T-helper 2 cell treated with Interferon-gamma antibody and Interleukin-4, amounts not matched to agents 100 ng/mL and 5 ng/mL, for 36 hours (primary cell): ENCODE data around the gene OXA1L. TPM values are rescaled to one million over a fixed set of nuclear protein-coding genes. Genes with fewer than 3 reads are reported as not detected.
"Not testable (repeated sequence)": the region's sequence is repeated elsewhere in the genome, so short reads cannot be mapped to it uniquely, and the experiment has no call there.

Source experiments
- intact Hi-C: fragments of 100-400 bp; cut with micrococcal nuclease; formaldehyde crosslinking; loops from one replicate; pipeline ENCODE4 v1.15.1; 2023
- total RNA-seq: library from RNA; stranded (reverse); gene quantifications from 2 replicates; pipeline ENCODE4 v1.2.3, GENCODE V29; 2022

Gene OXA1L
- total RNA-seq, 1 donor from 2014 or later, result 115 TPM

DNA sequence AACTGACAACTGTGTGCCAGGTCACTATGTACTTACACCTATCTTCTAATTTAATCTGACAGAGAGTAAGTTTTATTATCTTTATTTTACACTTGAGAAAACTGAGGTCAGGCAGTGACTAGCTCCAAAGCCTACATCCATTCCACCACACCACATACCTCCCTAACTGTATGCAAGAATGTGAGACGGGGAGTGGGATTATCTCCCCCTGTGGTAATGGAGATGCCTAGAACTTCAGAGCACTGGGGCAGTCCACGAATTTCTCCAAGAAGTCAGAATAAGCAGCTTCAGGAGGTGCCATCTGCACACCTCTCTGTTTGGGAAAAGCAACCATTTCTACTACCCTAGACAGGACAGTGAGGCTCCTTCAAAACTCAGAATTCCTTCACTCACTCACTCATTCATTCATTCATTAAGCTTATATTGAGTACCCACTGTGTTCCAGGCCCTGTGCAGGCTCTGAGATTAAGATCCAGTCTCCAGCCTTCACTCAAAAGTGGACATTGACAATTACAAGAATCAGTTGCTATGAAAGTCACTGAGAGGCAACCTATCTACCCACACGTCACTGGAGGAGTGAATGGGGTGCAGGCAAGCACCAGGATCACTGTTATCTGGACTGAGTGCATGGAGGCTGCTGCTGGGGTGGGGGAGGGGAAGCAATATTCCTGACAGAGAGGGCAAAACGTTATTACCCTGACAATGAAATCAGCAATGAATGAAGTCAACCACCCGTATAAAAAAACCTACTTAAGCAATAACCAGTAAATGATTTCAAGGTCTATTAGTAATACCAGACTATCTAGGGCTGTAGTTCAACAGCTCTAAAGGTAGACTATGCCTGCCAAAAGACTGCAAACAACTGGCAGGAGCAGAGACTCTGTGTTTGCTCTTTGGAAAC is 30.8 kb downstream of the OXA1L start:
- intact Hi-C loops, result no loop called here

DNA sequence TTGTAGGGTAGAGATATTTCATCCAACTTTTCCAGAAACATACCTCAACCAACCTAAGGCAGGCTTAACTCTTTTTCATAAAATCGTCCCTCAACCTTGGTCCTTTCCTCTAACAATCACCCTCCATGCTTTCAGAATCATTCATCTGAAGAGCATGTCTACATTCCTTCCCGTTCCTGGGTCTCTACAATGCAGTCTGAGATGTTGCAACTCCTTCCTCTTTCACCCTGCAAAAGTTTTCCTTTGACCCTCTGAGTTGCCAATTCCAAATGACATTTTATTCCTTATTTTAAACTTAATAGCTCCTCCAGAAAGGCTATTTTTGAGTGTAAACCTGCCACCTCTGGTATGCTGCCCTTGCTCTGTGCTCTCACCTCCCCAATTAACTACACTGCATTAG is 32.0 kb downstream of the OXA1L start:
- intact Hi-C loops, result no loop called here

DNA sequence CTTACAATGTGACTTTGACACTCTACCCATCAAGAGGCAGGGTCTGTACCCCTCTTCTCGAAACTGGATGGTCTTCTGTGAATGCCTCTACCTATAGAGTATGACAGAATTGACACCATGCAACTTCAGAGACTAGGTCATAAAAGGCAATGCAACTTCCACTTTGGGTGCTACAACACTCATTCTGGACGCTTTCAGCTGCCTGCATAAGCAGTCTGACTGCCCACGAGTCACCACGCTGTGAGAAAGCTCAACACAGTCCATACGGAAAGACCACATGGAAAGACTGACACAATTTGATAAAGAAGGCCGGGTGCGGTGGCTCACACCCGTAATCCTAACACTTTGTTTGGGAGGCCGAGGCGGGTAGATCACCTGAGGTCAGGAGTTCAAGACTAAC is 33.9 kb downstream of the OXA1L start:
- intact Hi-C loops, result no loop called here

DNA sequence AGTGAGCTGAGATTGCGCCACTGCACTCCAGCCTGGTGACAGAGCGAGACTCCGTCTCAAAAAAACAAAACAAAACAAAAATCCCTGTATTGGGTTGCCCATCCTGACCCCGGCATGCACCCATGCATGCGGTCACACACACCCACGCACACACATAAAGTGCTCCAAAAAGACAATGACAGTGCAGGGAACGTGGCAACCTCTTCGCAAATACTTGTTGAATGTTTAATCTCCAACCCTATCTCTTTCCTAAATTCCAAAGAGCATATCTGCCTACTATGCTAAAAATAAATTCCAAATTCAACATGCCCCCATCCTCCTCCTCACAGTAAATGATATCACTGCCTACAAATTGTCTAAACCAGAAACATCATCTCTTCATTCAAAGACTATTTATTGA is 35.2 kb downstream of the OXA1L start:
- intact Hi-C loops, result no loop called here

DNA sequence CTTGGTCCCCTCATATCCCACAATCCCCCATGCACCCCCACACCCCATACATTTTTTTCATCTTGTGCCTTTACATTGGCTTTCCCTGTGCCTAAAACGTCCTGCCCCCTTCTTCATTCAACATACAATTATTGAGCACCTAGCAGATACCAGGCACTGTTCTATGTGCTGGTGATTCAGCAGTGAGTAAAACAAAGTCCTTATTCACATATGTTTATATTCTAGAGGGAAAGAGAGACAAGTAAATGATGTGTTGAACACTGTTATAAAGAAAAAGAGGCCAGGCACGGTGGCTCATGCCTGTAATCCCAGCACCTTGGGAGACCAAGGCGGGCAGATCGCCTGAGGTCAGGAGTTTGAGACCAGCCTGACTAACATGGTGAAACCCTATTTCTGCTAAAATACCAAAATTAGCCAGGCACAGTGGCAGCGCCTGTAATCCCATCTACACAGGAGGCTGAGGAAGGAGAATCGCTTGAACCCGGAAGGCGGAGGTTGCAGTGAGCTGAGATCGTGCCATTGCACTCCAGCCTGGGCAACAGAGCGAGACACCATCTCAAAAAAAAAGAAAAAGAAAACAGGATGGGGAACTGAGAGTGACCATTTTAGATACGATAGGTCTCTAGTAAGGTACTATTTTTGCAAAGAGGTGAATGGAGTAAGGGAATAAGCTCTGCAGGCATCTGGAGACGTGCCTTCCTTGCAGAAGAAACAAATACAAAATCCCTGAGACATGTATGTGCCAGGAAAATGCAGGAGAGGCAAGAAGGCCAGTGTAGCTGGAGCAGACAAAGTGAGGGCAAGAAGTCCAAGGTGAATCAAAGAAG is 36.6 kb downstream of the OXA1L start:
- intact Hi-C loops, result no loop called here

DNA sequence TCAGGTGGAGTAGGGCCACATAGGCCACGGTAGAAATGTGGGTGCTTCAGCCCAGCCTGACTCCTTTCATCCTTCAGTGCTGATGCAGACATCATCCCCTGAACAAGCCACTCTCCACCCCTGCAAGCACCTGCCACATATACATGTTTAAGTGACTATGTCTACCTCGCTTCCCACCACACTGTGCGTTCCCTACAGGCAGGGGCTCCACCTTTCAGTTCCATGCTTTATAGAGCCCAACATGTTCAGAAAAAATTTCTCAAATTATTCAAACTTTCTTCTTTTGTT is 37.1 kb downstream of the OXA1L start:
- intact Hi-C loops, result no loop called here

DNA sequence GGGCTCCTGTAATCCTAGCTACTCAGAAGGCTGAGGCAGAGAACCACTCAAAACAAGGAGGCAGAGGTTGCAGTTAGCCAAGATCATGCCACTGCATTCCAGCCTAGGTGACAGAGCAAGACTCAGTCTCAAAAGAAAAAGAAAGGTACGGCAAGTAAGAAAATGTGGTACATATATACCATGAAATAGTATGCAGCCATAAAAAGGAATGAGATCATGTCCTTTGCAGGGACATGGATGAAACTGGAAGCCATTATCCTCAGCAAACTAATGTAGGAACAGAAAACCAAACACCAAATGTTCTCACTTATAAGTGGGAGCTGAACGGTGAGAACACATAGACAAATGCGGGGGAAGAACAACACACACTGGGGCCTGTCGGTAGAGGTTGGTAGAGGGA is 38.7 kb downstream of the OXA1L start:
- intact Hi-C loops, result not testable (repeated sequence)

DNA sequence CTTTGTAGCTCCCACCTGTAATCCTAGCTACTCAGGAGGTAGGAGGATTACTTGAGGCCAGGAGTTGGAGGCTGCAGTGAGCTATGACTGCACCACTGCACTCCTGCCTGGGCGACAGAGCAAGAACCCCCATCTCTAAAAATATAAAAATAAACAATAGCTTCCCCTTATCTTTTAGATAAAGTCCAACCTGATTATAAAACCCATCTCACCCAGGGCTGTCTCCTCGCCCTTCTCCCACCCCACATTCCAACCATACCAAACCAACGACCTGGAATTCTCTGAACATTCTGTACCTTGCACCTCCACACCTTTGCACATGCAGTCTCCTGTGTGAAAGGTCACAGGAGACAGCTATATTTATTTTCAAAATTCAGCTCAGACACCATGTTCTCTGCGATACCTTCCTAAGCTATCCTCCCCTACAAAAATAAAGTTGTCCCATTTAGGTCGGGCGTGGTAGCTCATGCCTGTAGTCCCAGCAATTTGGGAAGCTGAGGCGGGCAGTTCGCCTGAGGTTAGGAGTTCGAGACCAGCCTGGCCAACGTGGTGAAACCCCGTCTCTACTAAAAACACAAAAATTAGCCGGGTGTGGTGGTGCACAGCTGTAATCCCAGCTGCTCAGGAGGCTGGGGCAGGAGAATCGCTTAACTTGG is 41.1 kb downstream of the OXA1L start:
- intact Hi-C loops, result no loop called here

DNA sequence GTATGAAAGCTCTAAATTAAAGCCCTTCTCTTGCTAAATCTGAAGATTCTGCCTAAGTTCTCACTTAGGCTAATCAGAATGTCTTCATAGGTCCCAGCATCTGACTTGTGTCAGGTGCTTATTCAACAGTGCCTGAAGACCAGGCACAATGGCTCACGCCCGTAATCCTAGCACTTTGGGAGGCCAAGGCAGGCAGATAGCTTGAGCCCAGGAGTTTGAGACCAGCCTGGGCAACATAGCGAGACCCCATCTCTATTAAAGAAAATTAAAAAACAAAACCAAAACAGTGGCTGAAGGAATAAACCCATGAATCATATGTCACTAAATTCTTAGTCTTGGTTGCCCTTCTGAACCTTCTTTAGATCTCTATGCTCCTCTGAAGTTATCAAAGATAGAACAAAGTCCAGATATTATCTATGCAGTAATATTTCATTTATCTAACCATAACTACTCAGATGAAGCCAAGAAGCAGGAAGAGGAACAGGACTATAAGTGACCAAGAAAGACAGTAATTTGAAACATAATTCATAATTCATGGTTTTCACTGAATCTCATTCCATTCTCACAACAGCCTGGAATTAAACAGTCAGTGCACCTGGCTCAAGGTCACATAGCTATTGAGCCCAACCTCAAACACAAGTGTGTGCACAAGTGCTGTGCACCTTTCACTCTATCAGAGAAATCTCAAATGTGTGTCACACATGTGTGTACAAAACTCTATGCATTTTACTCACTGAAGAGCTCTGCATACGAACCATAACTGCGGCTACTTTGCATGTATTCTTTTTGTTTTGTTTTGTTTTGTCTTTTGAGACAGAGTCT is 42.1 kb downstream of the OXA1L start:
- intact Hi-C loops, result no loop called here

DNA sequence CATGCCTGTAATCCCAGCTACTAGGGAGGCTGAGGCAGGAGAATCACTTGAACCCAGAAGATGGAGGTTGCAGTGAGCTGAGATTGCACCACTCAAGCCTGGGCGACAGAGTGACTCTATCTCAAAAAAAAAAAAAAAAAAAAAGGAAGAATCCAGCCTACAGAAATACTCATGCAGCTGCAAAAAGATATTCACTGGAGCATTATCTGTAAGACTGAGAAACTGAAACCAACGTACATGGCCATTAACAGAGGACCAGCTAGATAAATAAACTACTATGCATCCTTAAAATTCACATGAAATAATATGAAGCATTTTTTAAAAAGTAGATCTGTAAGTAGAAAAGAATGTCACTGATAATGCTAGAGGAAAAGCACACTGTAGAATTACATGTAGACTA is 45.2 kb downstream of the OXA1L start:
- intact Hi-C loops, result no loop called here

DNA sequence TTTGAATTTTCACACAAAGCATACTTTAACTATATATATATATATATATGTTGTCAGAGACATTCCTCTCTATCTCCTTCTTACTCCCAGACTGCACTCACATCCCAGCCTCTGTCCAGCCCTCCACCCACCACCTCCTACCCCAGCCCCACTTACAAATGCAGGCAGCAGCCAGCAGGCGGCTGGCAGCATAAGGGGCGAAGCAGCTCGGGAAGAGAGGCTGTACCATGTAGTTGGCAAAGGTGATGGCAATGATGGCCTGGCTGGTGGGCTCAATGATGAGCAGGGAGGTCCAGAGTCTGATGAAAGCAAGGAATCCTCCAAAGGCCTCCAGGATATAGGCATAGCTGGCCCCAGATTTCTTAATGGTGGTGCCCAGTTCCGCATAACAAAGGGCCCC is 46.3 kb downstream of the OXA1L start:
- intact Hi-C loops, result no loop called here

DNA sequence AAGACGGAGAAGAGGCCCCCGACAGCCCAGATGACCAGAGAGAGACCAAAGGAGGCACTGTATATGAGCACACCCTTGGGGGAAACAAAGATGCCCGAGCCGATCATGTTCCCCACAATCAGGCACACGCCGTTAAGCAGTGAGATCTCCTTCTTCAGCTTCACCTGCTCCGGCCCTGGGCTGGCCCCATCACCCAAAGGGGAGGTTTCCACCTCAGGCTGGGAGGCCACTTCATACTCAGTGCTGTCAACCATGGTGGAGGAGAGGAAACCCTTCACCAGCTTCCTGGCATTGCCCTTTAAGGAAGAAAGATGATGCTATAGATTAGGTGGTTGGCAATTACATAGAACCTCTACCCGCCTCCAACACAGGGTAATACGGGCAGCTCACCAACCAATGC is 46.7 kb downstream of the OXA1L start:
- intact Hi-C loops, result no loop called here

DNA sequence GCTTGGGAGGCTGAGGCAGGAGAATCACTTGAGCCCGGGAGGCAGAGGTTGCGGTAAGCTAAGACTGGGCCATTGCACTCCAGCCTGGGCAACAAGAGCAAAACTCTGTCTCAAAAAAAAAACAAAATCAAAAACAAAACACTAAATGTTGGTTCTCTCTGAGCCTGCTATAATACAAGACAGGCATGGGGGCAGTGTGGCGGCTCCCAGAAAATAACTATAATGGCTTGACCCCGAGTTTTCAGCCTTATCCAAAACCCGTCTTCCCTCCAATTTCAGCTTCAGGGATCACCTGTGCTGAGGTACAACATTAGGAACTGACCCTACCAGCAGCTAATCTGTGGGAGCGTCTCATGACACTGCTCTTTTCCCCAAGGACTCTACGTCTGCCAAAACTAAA is 47.9 kb downstream of the OXA1L start:
- intact Hi-C loops, result no loop called here

DNA sequence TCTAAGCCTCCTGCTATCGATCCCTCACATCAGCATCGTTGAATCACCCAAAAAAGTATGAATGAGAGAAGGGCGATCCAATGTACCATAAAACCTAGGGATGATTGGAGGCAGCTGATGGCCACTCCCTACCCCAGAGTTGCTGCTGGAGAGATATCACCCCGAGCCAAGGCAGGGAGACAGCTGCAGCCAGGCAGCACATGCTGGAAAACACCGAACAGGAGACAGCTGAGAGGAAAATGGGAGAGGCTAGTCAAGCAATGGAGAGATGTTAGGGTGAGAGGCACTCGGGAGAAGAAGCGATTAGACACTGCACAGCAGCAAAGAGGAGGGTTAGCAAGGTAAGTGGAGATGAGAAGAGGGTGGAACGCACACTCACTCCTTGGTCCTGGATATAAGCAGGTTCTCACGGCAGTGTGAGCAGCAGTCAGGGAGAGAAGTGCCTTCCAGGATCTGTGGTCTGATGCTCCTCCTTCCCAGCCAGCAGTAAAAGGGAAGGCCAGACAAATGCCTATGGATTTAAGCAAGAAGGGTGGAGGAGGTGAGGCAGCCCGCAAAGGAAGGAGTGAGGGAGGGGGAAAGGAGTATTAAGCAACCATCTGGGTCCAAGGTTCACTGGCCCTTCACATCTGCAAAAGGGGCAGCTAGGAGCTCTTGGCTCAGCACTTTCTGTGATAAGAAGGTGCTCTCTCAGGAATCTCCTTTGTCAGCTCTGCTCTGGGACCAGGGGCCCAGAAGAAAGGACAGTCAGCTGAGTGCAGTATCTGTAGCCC is 48.6 kb downstream of the OXA1L start, which contains the start of gene SLC7A7:
Gene SLC7A7 (minus strand): TSS at position 495 of the 773 bp plus-strand sequence. CDS start 2,037 bp downstream, outside the sequence.
- intact Hi-C loops, result no loop called here

DNA sequence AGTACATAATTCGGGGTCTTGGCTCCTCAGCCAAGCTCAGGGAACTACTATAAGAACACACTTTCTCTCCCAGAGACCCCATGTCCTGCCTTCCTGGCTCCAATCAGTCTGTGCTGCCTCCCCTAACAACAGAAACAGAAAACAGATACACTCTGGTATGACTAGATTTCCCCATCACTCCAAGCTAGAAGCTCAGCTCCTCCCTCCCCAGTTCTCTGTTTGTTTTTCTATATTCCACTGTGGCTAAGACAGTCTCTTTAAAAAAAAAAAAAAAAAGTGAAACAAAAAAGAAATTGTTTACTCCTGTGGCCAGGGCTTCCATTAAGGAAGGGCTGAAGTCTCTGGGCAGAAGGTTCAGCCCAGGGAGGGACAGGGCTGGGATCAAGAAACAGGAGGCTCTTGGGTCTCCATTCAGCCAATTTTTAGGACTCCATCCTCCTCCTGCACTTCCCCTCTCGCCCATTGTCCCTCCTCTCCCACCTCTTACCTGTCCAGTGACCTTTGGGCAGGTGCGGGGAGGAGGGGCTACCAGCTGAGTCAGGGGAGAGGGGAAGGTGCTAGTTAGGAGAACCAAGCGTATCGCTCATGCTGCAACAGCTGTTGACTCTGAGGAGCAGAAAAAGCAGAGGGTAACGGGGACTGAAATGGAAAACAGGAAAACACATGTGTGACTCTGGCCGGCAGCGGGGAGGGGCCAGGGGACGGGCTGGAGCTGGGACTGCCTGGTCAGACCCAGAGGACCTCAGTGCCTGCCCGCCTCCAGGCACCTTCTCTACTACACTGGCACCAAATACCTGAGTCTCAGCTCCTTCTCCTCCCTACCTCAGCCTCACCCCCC is 52.9 kb downstream of the OXA1L start:
- intact Hi-C loops, result no loop called here

DNA sequence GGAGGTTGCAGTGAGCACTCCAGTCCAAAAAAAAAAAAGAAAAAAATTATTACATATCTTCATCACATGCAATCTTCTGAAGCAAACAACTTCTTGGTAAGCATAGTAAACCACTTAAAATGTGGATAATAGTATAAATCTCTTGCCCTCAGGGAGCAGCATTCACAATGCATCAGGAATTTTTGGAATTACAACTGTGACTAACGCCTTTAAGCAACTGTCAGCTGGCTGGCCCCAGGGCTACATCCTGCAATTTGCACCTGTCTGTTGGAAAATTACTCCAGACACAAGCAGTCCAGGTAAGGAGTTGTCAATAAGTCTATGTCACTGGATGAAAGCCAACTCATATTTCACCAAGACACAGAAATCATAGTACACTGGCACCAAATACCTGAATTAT is 54.2 kb downstream of the OXA1L start:
- intact Hi-C loops, result no loop called here

DNA sequence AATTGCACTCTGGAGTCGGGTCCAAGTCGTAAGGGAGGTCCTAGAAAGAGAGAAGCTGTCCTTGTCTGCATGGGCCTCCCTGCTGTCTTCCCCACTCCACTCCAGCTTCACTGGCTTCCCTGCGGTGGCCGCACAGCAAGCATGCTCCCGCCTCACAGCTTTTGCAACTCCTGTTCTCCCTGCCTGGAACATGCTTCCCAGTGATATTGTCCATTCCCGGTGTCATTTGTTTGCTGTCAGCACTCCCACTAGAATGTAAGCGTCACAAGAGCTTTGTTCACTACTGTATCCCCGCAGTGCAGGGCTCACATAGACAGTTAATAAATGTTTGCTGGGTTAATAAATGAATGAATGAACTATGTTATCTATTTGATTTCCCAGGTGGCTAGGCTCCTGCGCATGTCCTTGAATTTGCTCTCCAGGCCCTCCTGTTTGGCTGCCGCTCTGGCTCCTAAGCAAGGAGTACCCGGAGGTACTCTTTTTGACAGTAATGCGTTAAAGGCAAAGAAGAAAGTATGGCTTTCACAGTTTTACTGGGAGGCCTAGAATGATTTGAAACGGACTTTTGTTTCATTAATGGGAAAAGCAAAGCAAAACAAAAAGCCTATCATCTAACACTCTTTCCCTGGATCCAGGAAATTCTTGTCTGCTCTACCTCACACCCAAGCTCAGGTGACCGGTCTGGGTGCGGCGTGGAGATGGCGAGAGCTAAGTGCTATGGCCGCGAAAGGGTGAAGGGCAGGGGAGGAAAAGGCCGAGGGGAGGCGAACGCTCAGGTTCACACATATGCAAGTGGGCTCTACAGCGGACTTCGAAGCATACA is 54.9 kb downstream of the OXA1L start:
- intact Hi-C loops, result loop anchor here (1.0 to 2.0 kb wide), 3 partner anchors 65 to 161 kb away; partner anchors contain the start of gene AJUBA

DNA sequence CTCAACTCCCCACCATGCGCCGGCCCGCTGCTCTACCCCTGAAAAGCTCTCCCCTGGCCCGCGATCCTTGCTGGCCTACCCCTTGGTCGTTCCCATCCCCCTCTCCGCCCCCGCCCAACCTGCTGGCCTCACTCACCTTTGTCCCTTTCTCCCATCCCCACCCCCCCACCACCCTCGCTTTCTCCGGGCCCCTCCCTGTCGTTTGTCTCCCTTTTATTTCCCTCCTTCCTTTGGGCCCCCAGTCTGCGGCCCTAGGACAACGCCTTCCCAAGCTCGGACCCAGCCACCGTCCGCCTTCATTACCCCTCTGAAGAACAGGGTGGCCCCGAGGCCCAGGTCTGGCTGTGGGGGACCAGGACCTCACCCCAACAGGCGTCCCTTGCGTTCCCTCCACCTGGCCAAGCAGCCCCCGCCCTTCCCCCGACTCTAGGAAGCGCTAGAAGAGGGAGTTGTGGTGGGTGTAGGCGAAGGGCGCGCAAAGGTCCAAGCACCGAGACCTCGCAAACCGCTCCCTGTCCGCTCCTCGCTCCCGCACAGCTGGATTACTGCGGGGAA is 55.6 kb downstream of the OXA1L start:
- intact Hi-C loops, result loop anchor here (1.0 to 2.0 kb wide), 3 partner anchors 65 to 161 kb away; partner anchors contain the start of gene AJUBA
